DND-41 (cell line): Measurements from ENCODE around the gene BBS4.
A peak's percentile ranks its signal among the peaks of the same experiment; 100 is the strongest.

Source experiments
- ATAC-seq: fragments of 200-7000 bp; cut with Tn5 transposase; 3 replicates; pipeline ENCODE4 v1.9.1; 2021; ENCODE audit warnings: low read depth; ENCODE audit not compliant: insufficient read depth
- DNase-seq: peaks from one replicate; pipeline ENCODE4 v3.0.0-alpha.2; 2020
- H2AFZ ChIP-seq: 2 replicates; pipeline ENCODE4 v1.6.0; 2012; ENCODE audit warnings: low read depth, low read length
- H3K27ac ChIP-seq: 2 replicates; pipeline ENCODE4 v1.5.1; 2012; ENCODE audit warnings: low read length, inconsistent platforms
- H3K27me3 ChIP-seq: fragments of 200-600 bp; sonication (generic); 2 replicates; pipeline ENCODE4 v1.6.0; 2012; ENCODE audit warnings: low read length, mild to moderate bottlenecking, inconsistent platforms; ENCODE audit not compliant: insufficient read depth, poor library complexity
- H3K36me3 ChIP-seq: 2 replicates; pipeline ENCODE4 v1.5.1; 2012; ENCODE audit warnings: low read length, inconsistent platforms; ENCODE audit not compliant: insufficient read depth
- H3K4me1 ChIP-seq: 2 replicates; pipeline ENCODE4 v1.5.1; 2012; ENCODE audit warnings: mild to moderate bottlenecking, low read length; ENCODE audit not compliant: insufficient read depth
- H3K4me2 ChIP-seq: 2 replicates; pipeline ENCODE4 v1.6.0; 2012; ENCODE audit warnings: mild to moderate bottlenecking, moderate library complexity, low read length, inconsistent platforms; ENCODE audit not compliant: insufficient read depth
- H3K4me3 ChIP-seq, 2 experiments: fragments of 200-600 bp in 1 of 2; shearing (Covaris generic) in 1 of 2; 2 replicates each; pipeline ENCODE4 v1.5.1; 2012 to 2016; ENCODE audit warnings: inconsistent platforms in 2 of 2, low read length in 2 of 2, mild to moderate bottlenecking in 2 of 2, low read depth in 1 of 2, moderate library complexity in 1 of 2
- H3K79me2 ChIP-seq: 2 replicates; pipeline ENCODE4 v1.6.0; 2012; ENCODE audit warnings: low read length, inconsistent platforms; ENCODE audit not compliant: insufficient read depth
- H3K9ac ChIP-seq: 2 replicates; pipeline ENCODE4 v1.6.0; 2012; ENCODE audit warnings: low read depth, mild to moderate bottlenecking, inconsistent platforms, low read length, moderate library complexity
- H3K9me3 ChIP-seq: 2 replicates; pipeline ENCODE4 v1.5.1; 2012; ENCODE audit warnings: low read length, moderate library complexity, mild to moderate bottlenecking, inconsistent platforms; ENCODE audit not compliant: insufficient read depth, severe bottlenecking
- H4K20me1 ChIP-seq: 2 replicates; pipeline ENCODE4 v1.6.0; 2012; ENCODE audit warnings: low read length; ENCODE audit not compliant: insufficient read depth
- CTCF ChIP-seq: IDR thresholded peaks from 2 replicates; pipeline ENCODE4 v1.5.1; 2012; ENCODE audit warnings: borderline replicate concordance, low read length, moderate library complexity, mild to moderate bottlenecking; ENCODE audit not compliant: poor library complexity, severe bottlenecking; ENCODE audit errors: extremely low read depth
- EZH2 ChIP-seq: IDR thresholded peaks from 3 replicates; pipeline ENCODE4 v1.6.1; 2012; ENCODE audit warnings: borderline replicate concordance, low read depth, mild to moderate bottlenecking, moderate library complexity, low read length, inconsistent platforms; ENCODE audit not compliant: severe bottlenecking

The BBS4 gene

DNA sequence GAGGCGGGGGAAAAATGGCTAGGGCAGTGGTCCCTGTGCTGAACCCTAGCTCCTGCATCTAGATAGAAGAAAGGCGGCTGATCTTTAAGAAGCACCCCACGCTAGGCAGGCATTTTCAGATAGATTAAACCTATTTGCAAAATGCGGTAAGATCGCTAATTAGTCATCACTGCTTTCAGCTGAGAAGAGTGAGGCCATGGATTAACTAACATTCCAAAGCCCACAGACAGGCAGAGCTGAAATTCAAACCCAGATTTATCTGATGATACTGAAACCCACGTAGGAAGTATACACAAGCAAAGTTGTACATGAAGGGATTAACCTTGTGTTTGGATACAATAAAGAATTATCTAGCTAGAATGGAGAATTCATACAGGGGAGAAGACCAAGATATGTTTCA, 92.8 kb downstream of the BBS4 start:
- Histone ChIP-seq H2AFZ (no peak overlapping the region), H3K79me2 (peaks cover 90% of the 10 kb centered on the region), H3K27ac (no peak overlapping the region), H3K9me3 (no peaks in the 10 kb centered on the region), H3K36me3 (peaks cover 47% of the 10 kb centered on the region), H3K27me3 (no peaks in the 10 kb centered on the region), H4K20me1 (peaks cover 14% of the 10 kb centered on the region; the same call in 1 of the 2 replicates), H3K4me3 (no peak overlapping the region), H3K4me2 (no peak overlapping the region), H3K4me1 (peaks cover 19% of the 10 kb centered on the region), H3K9ac (no peak overlapping the region)
- TF ChIP-seq CTCF, result no peak
- TF ChIP-seq EZH2, result no peak
- DNase-seq (no peak), ATAC-seq (no peak)

DNA sequence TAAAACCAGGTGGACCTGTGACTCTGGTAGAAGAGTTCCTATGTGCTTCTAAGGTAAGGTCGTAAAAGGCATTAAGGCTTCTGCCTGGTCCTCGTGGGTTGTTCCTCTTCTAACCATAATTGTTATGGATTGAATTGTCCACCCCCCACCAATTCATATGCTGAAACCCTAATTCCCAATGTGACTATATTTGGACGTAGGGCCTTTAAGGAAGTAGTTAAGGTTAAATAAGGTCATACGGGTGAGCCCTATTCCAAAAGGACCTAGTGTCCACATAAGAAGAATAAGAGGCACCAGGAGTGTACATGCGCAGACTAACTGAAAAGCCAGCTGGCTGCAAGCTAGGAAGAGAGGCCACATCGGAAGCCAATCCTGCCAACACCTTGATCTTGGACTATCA, 95.6 kb downstream of the BBS4 start:
- H3K4me1 ChIP-seq, result peaks cover 33% of the 10 kb centered on the region
- H3K4me2 ChIP-seq, result peak overlapping the region; percentile 73
- peaks cover 34% of the 10 kb centered on the region for H3K36me3 ChIP-seq
- peaks cover 10% of the 10 kb centered on the region; the same call in 1 of the 2 replicates for H4K20me1 ChIP-seq
- H3K4me3 ChIP-seq, result peak overlapping the region in 1 of 2 experiments; percentile 94; a peak in 2 of 4 replicates
- no peaks in the 10 kb centered on the region for H3K27me3 ChIP-seq
- H2AFZ ChIP-seq, result no peak overlapping the region
- ATAC-seq (no peak), DNase-seq (no peak)
- H3K79me2 ChIP-seq, result peaks cover 66% of the 10 kb centered on the region
- no peak for TF ChIP-seq EZH2
- no peak for TF ChIP-seq CTCF
- H3K9ac ChIP-seq, result peak overlapping the region; percentile 97; the same call in 1 of the 2 replicates
- H3K9me3 ChIP-seq, result no peaks in the 10 kb centered on the region
- peak overlapping the region; percentile 11; the same call in 1 of the 2 replicates for H3K27ac ChIP-seq

DNA sequence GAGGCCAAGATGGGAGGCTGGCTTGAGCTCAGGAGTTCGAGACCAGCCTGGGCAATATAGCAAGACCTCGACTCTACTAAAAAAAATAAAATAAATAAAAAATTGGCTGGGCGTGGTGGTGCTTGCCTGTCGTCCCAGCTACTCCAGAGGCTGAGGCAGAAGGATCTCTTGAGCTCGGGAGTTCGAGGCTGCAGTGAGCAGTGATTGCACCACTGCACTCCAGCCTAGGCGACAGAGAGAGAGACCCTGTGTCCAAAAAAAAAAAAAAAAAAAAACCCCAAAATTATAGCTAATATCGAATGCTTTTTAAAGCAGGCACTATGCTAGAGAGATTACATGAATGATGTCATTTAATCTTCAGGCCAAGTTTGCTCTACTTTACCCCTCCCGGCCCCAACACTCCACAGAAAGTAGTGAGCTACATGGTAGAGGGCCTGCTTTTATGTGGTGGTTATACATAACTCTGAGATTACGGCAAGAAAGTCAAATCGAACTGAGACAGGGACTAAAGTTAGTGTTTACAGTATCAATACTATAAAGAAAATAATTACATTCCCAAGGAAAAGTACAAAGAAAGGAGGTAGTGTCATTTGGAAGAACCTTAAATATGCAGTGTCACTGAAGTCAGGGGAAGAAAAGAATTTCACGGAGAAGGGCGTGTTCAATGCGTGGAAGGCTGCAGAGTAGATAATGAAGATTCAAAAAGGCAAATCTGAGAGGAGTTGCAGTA, 96.4 kb downstream of the BBS4 start:
- peak; percentile 21 for DNase-seq
- H3K27ac ChIP-seq, result peak overlapping the region; percentile 89
- peaks cover 33% of the 10 kb centered on the region for H3K4me1 ChIP-seq

DNA sequence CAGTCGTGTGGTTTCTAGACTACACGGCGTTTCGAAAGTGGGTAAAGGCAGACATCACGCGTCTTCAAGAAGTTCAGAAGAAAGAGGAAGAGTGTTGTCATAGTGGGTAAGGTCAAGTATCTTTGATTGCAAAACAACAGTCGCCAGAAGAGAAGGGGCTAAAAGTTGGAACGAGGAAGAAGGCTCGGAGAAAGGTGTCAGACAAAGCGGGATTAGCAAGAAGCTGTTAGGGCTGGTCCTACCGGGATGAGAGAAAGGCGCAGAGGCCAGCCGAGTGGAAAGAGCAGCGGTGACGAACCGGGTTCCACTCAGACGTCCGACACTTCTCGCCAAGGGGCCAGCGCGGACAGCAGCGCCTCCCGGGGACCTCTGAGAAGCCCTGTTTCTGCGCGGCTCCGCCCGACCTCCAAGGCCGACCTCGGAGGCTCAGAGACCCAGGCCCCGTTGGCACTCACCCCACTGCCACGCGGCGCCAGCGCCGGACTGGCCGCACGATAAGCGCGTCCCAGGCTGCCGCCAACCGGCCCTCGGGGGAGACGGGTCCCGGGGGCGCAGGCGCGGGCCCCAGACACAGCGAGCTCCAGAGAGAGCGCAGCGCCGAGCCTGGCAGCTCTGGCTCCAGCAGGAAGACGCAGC, 97.1 kb downstream of the BBS4 start:
- Histone ChIP-seq H3K27ac (peak overlapping the region; percentile 89), H4K20me1 (peaks cover 8% of the 10 kb centered on the region; the same call in 1 of the 2 replicates), H3K36me3 (peaks cover 25% of the 10 kb centered on the region), H3K9ac (peak overlapping the region; percentile 97), H3K4me1 (peaks cover 33% of the 10 kb centered on the region), H3K27me3 (no peaks in the 10 kb centered on the region), H2AFZ (peak overlapping the region; percentile 93), H3K4me3 (peak overlapping the region; percentile 52 to 94), H3K79me2 (peaks cover 53% of the 10 kb centered on the region), H3K9me3 (no peaks in the 10 kb centered on the region), H3K4me2 (peak overlapping the region; percentile 73)
- peak; percentile 12 for TF ChIP-seq CTCF
- no peak for TF ChIP-seq EZH2
- ATAC-seq (no peak; the same call in 2 of the 3 replicates), DNase-seq (peak; percentile 27)

More for the DNA sequence above, 96.4 kb downstream of the BBS4 start:
- H3K27me3 ChIP-seq, result no peaks in the 10 kb centered on the region
- H2AFZ ChIP-seq, result peak overlapping the region; percentile 93
- peaks cover 10% of the 10 kb centered on the region; the same call in 1 of the 2 replicates for H4K20me1 ChIP-seq
- H3K79me2 ChIP-seq, result peaks cover 59% of the 10 kb centered on the region
- H3K36me3 ChIP-seq, result peaks cover 29% of the 10 kb centered on the region
- no peaks in the 10 kb centered on the region for H3K9me3 ChIP-seq
- H3K9ac ChIP-seq, result peak overlapping the region; percentile 97
- peak overlapping the region; percentile 52 to 94 for H3K4me3 ChIP-seq
- TF ChIP-seq EZH2, result no peak
- ATAC-seq, result no peak
- H3K4me2 ChIP-seq, result peak overlapping the region; percentile 73
